ENCODE data around the gene MSI2. TPM values are rescaled to one million over a fixed set of nuclear protein-coding genes. Genes with fewer than 3 reads are reported as not detected.
A peak's percentile ranks its signal among the peaks of the same experiment; 100 is the strongest.

Gene MSI2
- total RNA-seq, 1 donor: 23.2 TPM

DNA sequence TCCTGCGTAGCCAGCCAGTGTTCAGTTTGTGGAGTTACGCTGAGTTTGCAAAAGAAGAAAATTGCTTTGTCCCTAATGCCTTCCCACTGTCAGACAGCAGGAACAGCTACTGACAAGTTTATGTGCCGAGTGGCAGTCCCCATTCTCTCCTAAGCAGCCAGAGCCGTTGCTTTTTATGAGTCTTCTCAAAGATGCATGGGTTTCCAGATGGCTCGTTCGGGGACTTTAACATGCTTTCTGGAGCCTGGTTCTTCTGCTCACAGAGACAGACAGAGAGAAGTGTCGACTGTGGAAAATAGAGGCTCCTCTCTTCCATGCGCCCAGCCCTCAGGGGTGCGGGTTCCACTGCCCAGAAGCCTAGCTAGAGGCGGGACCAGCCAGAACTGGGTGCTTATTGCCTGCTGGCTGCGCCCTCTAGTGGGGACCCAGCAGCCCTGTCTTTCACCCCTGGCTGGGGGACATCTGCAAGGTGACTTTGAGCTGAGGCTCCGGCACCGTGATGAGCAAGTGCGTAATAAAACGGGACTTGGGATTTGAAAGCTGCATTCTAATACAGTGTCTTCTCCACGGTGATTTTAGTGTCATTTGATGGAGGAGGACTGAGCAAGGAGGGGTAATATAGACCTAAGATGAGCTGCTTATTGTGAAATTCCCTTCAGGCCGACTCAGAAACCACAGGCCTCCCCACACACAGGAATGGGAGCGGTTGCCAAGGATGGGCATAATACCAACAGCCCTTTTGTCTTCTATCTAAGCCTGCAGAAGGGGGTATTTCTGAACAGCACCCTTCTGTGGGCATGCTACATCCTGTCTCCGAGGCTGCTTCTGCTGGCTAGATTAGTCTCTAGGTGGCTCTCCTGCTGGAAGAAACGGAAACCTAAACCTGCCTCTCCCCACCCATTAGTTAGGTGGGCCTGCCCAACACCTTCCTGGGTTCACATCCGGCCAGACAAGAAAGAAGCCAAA is 415.6 kb downstream of the MSI2 start:
- Histone ChIP-seq H3K4me3 (ENCODE audit: insufficient read depth, low read length) (peak overlapping the region; percentile 44), H3K9me3 (ENCODE audit: low read depth, low read length) (no peaks in the 10 kb centered on the region), H2AFZ (ENCODE audit: low read length) (peak overlapping the region; percentile 74), H3K36me3 (ENCODE audit: insufficient read depth, low read length) (no peaks in the 10 kb centered on the region), H4K20me1 (ENCODE audit: insufficient read depth, low read length) (no peaks in the 10 kb centered on the region), H3K79me2 (ENCODE audit: insufficient read depth, low read length) (no peaks in the 10 kb centered on the region), H3K4me2 (ENCODE audit: insufficient read depth, low read length) (peak overlapping the region; percentile 71), H3K4me1 (ENCODE audit: insufficient read depth, low read length) (peaks cover 9% of the 10 kb centered on the region), H3K27ac (ENCODE audit: low read depth, low read length) (no peak overlapping the region), H3K27me3 (ENCODE audit: insufficient read depth, low read length) (no peaks in the 10 kb centered on the region)
- TF ChIP-seq, protein P1, sequence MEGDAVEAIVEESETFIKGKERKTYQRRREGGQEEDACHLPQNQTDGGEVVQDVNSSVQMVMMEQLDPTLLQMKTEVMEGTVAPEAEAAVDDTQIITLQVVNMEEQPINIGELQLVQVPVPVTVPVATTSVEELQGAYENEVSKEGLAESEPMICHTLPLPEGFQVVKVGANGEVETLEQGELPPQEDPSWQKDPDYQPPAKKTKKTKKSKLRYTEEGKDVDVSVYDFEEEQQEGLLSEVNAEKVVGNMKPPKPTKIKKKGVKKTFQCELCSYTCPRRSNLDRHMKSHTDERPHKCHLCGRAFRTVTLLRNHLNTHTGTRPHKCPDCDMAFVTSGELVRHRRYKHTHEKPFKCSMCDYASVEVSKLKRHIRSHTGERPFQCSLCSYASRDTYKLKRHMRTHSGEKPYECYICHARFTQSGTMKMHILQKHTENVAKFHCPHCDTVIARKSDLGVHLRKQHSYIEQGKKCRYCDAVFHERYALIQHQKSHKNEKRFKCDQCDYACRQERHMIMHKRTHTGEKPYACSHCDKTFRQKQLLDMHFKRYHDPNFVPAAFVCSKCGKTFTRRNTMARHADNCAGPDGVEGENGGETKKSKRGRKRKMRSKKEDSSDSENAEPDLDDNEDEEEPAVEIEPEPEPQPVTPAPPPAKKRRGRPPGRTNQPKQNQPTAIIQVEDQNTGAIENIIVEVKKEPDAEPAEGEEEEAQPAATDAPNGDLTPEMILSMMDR (IDR thresholded peaks at IDR 0.05; ENCODE audit: extremely low read depth, low read depth, low read length): peak; percentile 94
- DNase-seq (ENCODE audit: insufficient read length, low spot score, missing footprints): peak; percentile 96

DNA sequence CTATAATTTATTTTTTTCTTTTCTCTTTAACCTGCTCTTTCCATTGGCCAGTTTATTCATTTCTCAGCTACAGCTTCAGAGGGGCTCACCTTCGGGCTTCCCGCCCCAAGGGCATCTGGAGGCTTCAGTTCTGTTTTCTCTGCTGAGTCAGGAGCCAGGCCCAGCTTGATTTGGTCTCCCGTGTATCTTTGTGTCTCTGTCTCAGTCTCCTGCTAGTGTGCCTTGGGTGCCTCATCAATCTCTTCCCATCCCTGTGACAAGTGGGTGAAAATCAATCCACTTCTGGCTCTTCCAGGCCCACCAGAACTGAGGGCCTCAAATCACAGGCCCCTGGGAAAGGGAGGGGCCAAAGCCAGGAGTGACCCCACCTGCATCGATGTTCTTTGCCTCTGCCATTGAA is 416.6 kb downstream of the MSI2 start:
- Histone ChIP-seq H3K27ac (ENCODE audit: low read depth, low read length) (no peak overlapping the region), H3K4me1 (ENCODE audit: insufficient read depth, low read length) (peaks cover 9% of the 10 kb centered on the region), H3K36me3 (ENCODE audit: insufficient read depth, low read length) (no peaks in the 10 kb centered on the region), H3K4me3 (ENCODE audit: insufficient read depth, low read length) (no peak overlapping the region), H3K9me3 (ENCODE audit: low read depth, low read length) (no peaks in the 10 kb centered on the region), H3K79me2 (ENCODE audit: insufficient read depth, low read length) (no peaks in the 10 kb centered on the region), H3K4me2 (ENCODE audit: insufficient read depth, low read length) (no peak overlapping the region), H2AFZ (ENCODE audit: low read length) (no peak overlapping the region), H3K27me3 (ENCODE audit: insufficient read depth, low read length) (no peaks in the 10 kb centered on the region), H4K20me1 (ENCODE audit: insufficient read depth, low read length) (no peaks in the 10 kb centered on the region)
- DNase-seq (ENCODE audit: insufficient read length, low spot score, missing footprints): no peak
- TF ChIP-seq, protein P1 (IDR thresholded peaks at IDR 0.05; ENCODE audit: extremely low read depth, low read depth, low read length): no peak

DNA sequence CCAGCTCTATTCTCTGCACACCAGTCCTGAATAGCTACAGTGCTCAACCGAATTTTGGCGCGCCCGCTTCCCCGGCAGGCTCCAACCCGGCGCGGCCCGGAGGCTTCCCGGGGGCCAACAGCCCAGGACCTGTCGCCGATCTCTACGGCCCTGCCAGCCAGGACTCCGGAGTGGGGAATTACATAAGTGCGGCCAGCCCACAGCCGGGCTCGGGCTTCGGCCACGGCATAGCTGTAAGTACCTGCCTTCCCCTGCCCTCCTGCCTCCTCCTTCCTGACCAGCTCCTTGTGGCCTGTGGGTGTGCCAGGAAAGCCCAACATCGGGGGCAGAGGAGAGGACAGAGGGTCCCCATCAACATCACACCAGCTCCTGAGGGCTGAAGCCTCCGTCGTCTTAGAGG is 418.6 kb downstream of the MSI2 start:
- Histone ChIP-seq H3K36me3 (ENCODE audit: insufficient read depth, low read length) (no peaks in the 10 kb centered on the region), H3K27ac (ENCODE audit: low read depth, low read length) (no peak overlapping the region), H3K4me1 (ENCODE audit: insufficient read depth, low read length) (peaks cover 9% of the 10 kb centered on the region), H3K79me2 (ENCODE audit: insufficient read depth, low read length) (no peaks in the 10 kb centered on the region), H3K9me3 (ENCODE audit: low read depth, low read length) (no peaks in the 10 kb centered on the region), H2AFZ (ENCODE audit: low read length) (no peak overlapping the region), H3K4me2 (ENCODE audit: insufficient read depth, low read length) (no peak overlapping the region), H4K20me1 (ENCODE audit: insufficient read depth, low read length) (no peaks in the 10 kb centered on the region), H3K4me3 (ENCODE audit: insufficient read depth, low read length) (no peak overlapping the region), H3K27me3 (ENCODE audit: insufficient read depth, low read length) (no peaks in the 10 kb centered on the region)
- DNase-seq (ENCODE audit: insufficient read length, low spot score, missing footprints): no peak
- TF ChIP-seq, protein P1 (IDR thresholded peaks at IDR 0.05; ENCODE audit: extremely low read depth, low read depth, low read length): no peak
